Measurements from ENCODE around the gene GNB1.
"Not testable (repeated sequence)": the region's sequence is repeated elsewhere in the genome, so short reads cannot be mapped to it uniquely, and the experiment has no call there.

GNB1 gene

GRCh38 chr1:1876335-1876930 lies 14.5 kb downstream of the GNB1 start:
- TF ChIP-seq FOXP2 (optimal IDR thresholded peaks at IDR 0.05; ENCODE audit: control extremely low read depth, extremely low read length, insufficient read depth) = no peak
- no peak for TF ChIP-seq POLR2AphosphoS5 (IDR thresholded peaks at IDR 0.05; ENCODE audit: borderline replicate concordance, low read depth, low read length)
- no peak for TF ChIP-seq EZH2 (IDR thresholded peaks at IDR 0.05)
- no peak for DNase-seq (ENCODE audit: low read depth, low spot score)
- Histone ChIP-seq H3K4me3 (no peak overlapping the region), H3K9ac (ENCODE audit: insufficient read length) (no peak overlapping the region), H3K36me3 (ENCODE audit: insufficient read depth, low read length) (peaks cover 79% of the 10 kb centered on the region), H3K9me3 (ENCODE audit: low read depth, low read length) (no peaks in the 10 kb centered on the region; the same call in 1 of the 2 replicates), H3K27ac (no peak overlapping the region)

DNA sequence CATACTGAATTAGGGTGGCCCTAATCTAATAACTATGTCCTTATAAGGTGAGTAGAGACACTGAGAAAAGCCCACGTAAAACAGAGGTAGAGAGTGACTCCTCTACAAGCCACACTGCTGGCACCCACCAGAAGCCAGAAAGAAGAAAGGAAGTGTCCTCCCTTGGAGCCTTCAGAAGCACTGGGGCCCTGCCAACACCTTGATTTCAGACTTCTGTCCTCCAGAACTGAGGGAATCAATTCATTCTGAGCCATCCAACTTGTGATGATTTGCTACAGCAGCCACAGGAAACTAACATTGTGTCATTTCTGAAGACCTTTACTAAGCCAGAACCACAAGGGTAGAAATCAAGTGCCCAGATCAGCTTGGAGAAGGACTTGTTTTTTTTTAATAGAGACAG lies 15.0 kb downstream of the GNB1 start:
- Histone ChIP-seq H3K4me3 (no peak overlapping the region), H3K9me3 (ENCODE audit: low read depth, low read length) (no peaks in the 10 kb centered on the region; the same call in 1 of the 2 replicates), H3K36me3 (ENCODE audit: insufficient read depth, low read length) (peaks cover 74% of the 10 kb centered on the region), H3K9ac (ENCODE audit: insufficient read length) (no peak overlapping the region), H3K27ac (no peak overlapping the region)
- no peak for TF ChIP-seq POLR2AphosphoS5 (IDR thresholded peaks at IDR 0.05; ENCODE audit: borderline replicate concordance, low read depth, low read length)
- DNase-seq (ENCODE audit: low read depth, low spot score) = no peak

DNA sequence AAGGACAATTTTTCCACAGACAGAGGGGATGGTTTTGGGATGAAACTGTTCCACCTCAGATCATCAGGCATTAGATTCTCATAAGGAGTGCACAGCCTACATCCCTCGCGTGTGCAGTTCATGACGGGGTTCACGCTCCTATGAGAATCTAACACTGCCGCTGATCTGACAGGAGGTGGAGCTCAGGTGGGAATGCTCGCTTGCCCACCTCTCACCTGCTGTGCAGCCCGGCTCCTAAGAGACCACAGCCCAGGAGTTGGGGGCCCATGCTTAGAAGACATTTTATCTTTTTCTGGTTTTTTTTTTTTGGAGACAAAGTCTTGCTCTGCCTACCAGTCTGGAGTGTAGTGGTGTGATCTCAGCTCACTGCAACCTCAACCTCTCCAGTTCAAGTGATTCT lies 16.0 kb downstream of the GNB1 start:
- Histone ChIP-seq H3K4me3 (no peak overlapping the region), H3K9ac (ENCODE audit: insufficient read length) (no peak overlapping the region), H3K27ac (no peak overlapping the region), H3K36me3 (ENCODE audit: insufficient read depth, low read length) (peaks cover 68% of the 10 kb centered on the region), H3K9me3 (ENCODE audit: low read depth, low read length) (no peaks in the 10 kb centered on the region; the same call in 1 of the 2 replicates)
- DNase-seq (ENCODE audit: low read depth, low spot score) = no peak
- no peak for TF ChIP-seq EZH2 (IDR thresholded peaks at IDR 0.05)
- TF ChIP-seq POLR2AphosphoS5 (IDR thresholded peaks at IDR 0.05; ENCODE audit: borderline replicate concordance, low read depth, low read length) = no peak
- TF ChIP-seq FOXP2 (optimal IDR thresholded peaks at IDR 0.05; ENCODE audit: control extremely low read depth, extremely low read length, insufficient read depth) = no peak

DNA sequence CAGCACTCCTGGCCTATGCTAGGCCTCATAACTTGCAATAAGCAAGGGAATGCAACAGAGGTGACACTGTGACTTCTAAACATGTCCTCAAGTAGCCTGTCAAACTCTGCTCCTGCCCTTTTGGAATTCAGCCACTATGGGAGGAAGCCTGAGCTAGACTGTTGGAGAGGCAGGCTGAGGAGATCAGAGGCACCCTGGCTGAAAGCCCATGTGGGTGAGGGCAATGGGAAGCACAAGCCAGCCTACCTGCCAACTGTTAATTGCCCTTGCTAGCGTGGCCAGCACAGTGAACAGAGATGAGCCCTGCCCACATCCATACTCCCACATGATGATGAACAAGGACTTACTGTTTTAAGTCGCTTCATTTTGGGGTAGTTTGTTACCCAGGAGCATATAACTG lies 17.7 kb downstream of the GNB1 start:
- Histone ChIP-seq H3K27ac (no peak overlapping the region), H3K9me3 (ENCODE audit: low read depth, low read length) (no peaks in the 10 kb centered on the region; the same call in 1 of the 2 replicates), H3K36me3 (ENCODE audit: insufficient read depth, low read length) (peaks cover 55% of the 10 kb centered on the region), H3K4me3 (no peak overlapping the region), H3K9ac (ENCODE audit: insufficient read length) (no peak overlapping the region)
- no peak for DNase-seq (ENCODE audit: low read depth, low spot score)
- TF ChIP-seq POLR2AphosphoS5 (IDR thresholded peaks at IDR 0.05; ENCODE audit: borderline replicate concordance, low read depth, low read length) (no peak), FOXP2 (optimal IDR thresholded peaks at IDR 0.05; ENCODE audit: control extremely low read depth, extremely low read length, insufficient read depth) (no peak), EZH2 (IDR thresholded peaks at IDR 0.05) (no peak)

GRCh38 chr1:1872329-1872994 lies 18.4 kb downstream of the GNB1 start:
- no peaks in the 10 kb centered on the region; the same call in 1 of the 2 replicates for H3K9me3 ChIP-seq (ENCODE audit: low read depth, low read length)
- H3K4me3 ChIP-seq = no peak overlapping the region
- H3K9ac ChIP-seq (ENCODE audit: insufficient read length) = no peak overlapping the region
- peaks cover 53% of the 10 kb centered on the region for H3K36me3 ChIP-seq (ENCODE audit: insufficient read depth, low read length)
- no peak overlapping the region for H3K27ac ChIP-seq
- TF ChIP-seq POLR2AphosphoS5 (IDR thresholded peaks at IDR 0.05; ENCODE audit: borderline replicate concordance, low read depth, low read length) = no peak
- no peak for TF ChIP-seq FOXP2 (optimal IDR thresholded peaks at IDR 0.05; ENCODE audit: control extremely low read depth, extremely low read length, insufficient read depth)
- TF ChIP-seq EZH2 (IDR thresholded peaks at IDR 0.05) = no peak
- DNase-seq (ENCODE audit: low read depth, low spot score) = no peak

GRCh38 chr1:1869469-1869868 lies 21.4 kb downstream of the GNB1 start:
- Histone ChIP-seq H3K36me3 (ENCODE audit: insufficient read depth, low read length) (peaks cover 26% of the 10 kb centered on the region), H3K9me3 (ENCODE audit: low read depth, low read length) (no peaks in the 10 kb centered on the region), H3K4me3 (no peak overlapping the region), H3K9ac (ENCODE audit: insufficient read length) (no peak overlapping the region), H3K27ac (no peak overlapping the region)
- no peak for TF ChIP-seq POLR2AphosphoS5 (IDR thresholded peaks at IDR 0.05; ENCODE audit: borderline replicate concordance, low read depth, low read length)
- no peak for TF ChIP-seq EZH2 (IDR thresholded peaks at IDR 0.05)
- TF ChIP-seq FOXP2 (optimal IDR thresholded peaks at IDR 0.05; ENCODE audit: control extremely low read depth, extremely low read length, insufficient read depth) = no peak
- DNase-seq (ENCODE audit: low read depth, low spot score) = no peak

DNA sequence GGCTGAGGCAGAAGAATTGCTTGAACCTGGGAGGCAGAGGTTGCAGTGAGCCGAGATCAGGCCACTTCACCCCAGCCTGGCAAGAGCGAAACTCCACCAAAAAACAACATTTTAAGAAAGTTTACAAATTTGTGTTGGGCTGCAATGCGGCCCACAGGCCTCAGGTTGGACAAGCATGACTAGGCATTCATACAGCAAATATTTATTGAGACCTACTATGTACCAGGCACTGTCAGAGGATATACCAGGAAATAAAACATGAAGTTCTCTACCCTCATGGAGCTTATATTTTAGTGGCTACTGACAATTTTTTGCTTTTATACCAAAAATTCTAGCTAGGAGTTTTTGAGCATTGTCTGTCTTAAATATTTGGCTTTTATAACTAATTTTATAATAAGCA lies 23.7 kb downstream of the GNB1 start:
- TF ChIP-seq EZH2 (IDR thresholded peaks at IDR 0.05) (no peak), POLR2AphosphoS5 (IDR thresholded peaks at IDR 0.05; ENCODE audit: borderline replicate concordance, low read depth, low read length) (no peak), FOXP2 (optimal IDR thresholded peaks at IDR 0.05; ENCODE audit: control extremely low read depth, extremely low read length, insufficient read depth) (no peak)
- Histone ChIP-seq H3K9ac (ENCODE audit: insufficient read length) (no peak overlapping the region), H3K4me3 (no peak overlapping the region), H3K36me3 (ENCODE audit: insufficient read depth, low read length) (peaks cover 11% of the 10 kb centered on the region; the same call in 1 of the 2 replicates), H3K9me3 (ENCODE audit: low read depth, low read length) (no peaks in the 10 kb centered on the region), H3K27ac (no peak overlapping the region; the same call in 1 of the 2 replicates)
- DNase-seq (ENCODE audit: low read depth, low spot score) = no peak

DNA sequence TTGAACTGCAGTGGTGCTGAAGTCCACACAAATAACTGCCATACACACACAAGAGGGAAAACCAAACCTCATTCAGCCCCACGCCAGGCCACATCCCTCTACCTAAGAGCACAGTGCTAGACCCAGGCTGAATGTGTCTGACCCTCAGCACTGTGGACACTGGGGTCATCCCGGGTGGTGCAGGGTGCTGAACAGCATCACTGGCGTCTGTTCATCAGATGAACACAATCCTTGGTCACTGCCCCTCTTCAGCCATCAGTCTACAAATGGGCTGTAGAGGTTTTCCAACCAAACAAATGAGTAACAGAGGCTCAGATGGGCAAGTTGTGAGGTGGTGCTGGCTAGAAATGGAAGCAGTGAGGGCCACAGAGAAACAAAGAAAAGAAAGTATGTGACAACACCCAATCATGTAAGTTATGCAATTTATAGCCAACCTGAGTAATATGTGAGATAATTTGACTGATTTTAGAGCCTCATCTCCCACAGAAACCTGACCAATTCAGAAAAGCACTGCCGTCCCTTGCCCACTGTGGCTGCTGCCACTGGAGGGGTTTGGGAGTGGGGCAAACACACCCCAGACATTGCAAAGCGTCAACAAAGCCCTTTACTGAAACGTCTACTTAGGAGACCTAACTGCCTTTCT lies 27.9 kb downstream of the GNB1 start:
- no peak for DNase-seq (ENCODE audit: low read depth, low spot score)
- H3K4me3 ChIP-seq = no peak overlapping the region
- H3K9ac ChIP-seq (ENCODE audit: insufficient read length) = no peak overlapping the region
- peaks cover 7% of the 10 kb centered on the region; the same call in 1 of the 2 replicates for H3K36me3 ChIP-seq (ENCODE audit: insufficient read depth, low read length)
- TF ChIP-seq POLR2AphosphoS5 (IDR thresholded peaks at IDR 0.05; ENCODE audit: borderline replicate concordance, low read depth, low read length) = 0 out of 2 replicates have a peak, but pooled peaks have one; percentile 32
- TF ChIP-seq FOXP2 (optimal IDR thresholded peaks at IDR 0.05; ENCODE audit: control extremely low read depth, extremely low read length, insufficient read depth) = no peak
- no peak for TF ChIP-seq EZH2 (IDR thresholded peaks at IDR 0.05)
- H3K27ac ChIP-seq = peak overlapping the region; percentile 84
- no peaks in the 10 kb centered on the region for H3K9me3 ChIP-seq (ENCODE audit: low read depth, low read length)

- H3K9ac ChIP-seq (ENCODE audit: insufficient read length); H3K9me3 ChIP-seq (ENCODE audit: low read depth, low read length); DNase-seq (ENCODE audit: low read depth, low spot score); H3K4me3 ChIP-seq; H3K36me3 ChIP-seq (ENCODE audit: insufficient read depth, low read length): not testable (repeated sequence)
- peak overlapping the region; percentile 98; the same call in 1 of the 2 replicates for H3K27ac ChIP-seq
Measured at GRCh38 chr1:1861761-1862310, 29.1 kb downstream of the GNB1 start.
